Right lobe of liver (tissue), 4 donors: ENCODE results near the gene THY1.

Experiments
- POLR2A ChIP-seq: fragments of 450-650 bp; IDR thresholded peaks from one replicate; pipeline ENCODE4 v1.6.1; 2017; ENCODE audit warnings: antibody characterized with exemption, mild to moderate bottlenecking
- TF ChIP-seq, protein P1 (sequence below), 4 donors: fragments of 200-600 bp in 3 of 4; fragments of 450-650 bp in 1 of 4; IDR thresholded peaks; one replicate each; pipeline versions ENCODE4 v1.5.1 to v1.8.0; 2016 to 2022; ENCODE audit warnings: antibody characterized with exemption in 4 of 4, mild to moderate bottlenecking in 2 of 4
- donor health status: DM: no; HTN: no; CAD: no.
- donor health status: DM: no; HTN: no; CAD: no.
- donor health status: DM: no; HTN: yes; CAD: no.

DNA sequence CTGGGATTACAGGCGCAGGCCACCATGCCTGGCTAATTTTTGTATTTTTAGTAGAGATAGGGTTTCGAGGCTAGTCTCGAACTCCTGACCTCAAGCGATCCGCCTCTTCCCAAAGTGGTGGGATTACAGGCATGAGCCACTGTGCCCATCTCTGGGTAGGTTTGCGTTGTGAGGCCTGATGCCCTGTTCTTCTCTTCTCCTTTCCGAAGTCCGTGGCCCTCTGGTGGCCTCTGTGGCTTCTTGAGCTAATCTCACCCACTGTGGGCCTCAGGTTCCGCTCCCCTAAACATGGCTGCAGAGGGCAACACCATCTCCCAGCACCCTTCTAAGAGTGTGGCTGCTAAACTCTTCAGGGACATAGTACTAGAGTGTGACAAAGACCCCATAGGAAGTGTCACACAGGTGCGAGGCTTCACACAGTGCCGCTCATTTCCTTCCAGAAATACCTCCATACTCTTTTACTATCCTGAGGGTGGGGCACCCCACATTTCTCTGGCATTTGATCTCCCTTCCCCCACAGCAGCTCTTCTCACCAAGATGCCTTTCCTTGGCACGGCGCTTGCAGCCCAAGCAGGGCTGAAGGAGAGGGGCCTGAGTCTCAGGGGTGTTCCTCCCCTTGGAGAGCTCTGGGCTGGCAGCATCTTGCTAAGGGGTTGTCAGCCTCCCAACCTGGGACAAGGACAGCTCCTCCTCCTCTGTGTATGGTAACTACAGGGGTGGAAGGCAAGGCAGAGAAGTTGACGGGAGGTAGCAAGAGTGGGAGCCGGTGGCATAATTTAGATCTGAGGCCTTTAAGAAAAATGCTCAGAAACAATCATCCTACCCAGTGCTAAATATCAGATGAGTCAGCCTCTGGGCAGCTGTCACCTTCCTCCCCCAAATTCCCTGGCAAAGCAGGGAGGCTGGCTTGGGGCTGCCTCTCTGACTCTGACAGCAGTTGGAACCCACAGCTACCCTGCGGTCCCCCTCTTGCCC, 6.1 kb downstream of the THY1 start:
- TF ChIP-seq, protein P1, sequence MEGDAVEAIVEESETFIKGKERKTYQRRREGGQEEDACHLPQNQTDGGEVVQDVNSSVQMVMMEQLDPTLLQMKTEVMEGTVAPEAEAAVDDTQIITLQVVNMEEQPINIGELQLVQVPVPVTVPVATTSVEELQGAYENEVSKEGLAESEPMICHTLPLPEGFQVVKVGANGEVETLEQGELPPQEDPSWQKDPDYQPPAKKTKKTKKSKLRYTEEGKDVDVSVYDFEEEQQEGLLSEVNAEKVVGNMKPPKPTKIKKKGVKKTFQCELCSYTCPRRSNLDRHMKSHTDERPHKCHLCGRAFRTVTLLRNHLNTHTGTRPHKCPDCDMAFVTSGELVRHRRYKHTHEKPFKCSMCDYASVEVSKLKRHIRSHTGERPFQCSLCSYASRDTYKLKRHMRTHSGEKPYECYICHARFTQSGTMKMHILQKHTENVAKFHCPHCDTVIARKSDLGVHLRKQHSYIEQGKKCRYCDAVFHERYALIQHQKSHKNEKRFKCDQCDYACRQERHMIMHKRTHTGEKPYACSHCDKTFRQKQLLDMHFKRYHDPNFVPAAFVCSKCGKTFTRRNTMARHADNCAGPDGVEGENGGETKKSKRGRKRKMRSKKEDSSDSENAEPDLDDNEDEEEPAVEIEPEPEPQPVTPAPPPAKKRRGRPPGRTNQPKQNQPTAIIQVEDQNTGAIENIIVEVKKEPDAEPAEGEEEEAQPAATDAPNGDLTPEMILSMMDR (IDR thresholded peaks at IDR 0.05): no peak
- TF ChIP-seq POLR2A: no peak
